Astrocyte (in vitro differentiated cells and primary cell): Measurements from ENCODE around the gene AGT.

Experiments
- CTCF ChIP-seq: IDR thresholded peaks from 2 replicates; pipeline ENCODE4 v1.5.1; 2011; ENCODE audit warnings: low read depth, mild to moderate bottlenecking, inconsistent platforms, low read length, moderate library complexity; ENCODE audit not compliant: insufficient read depth
- EZH2 ChIP-seq: IDR thresholded peaks from 2 replicates; pipeline ENCODE4 v1.6.1; 2012; ENCODE audit warnings: mild to moderate bottlenecking, low read length, inconsistent platforms; ENCODE audit not compliant: insufficient read depth

- TF ChIP-seq EZH2 = no peak
- TF ChIP-seq CTCF = no peak
Observed at GRCh38 chr1:230700132-230700531, 13.8 kb downstream of the AGT start.
